ENCODE data around the gene CACNG6. TPM values are rescaled to one million over a fixed set of nuclear protein-coding genes. Genes with fewer than 3 reads are reported as not detected.

The CACNG6 gene
- total RNA-seq, 1 experiment from 2014 or later: not detected

GRCh38 chr19:53951436-53951835 is 40.0 kb upstream of the CACNG6 start:
- intact Hi-C loops (cut with micrococcal nuclease): no loop called here
- no peaks in the 10 kb centered on the region for H3F3A ChIP-seq (ENCODE audit: low read length, unreplicated experiment)
- H4K20me1 ChIP-seq (ENCODE audit: low read length): no peaks in the 10 kb centered on the region
- no peak for TF ChIP-seq EZH2phosphoT487 (IDR thresholded peaks at IDR 0.05; ENCODE audit: borderline replicate concordance, low read length)
- TF ChIP-seq EZH2 (IDR thresholded peaks at IDR 0.05; ENCODE audit: low read length, unreplicated experiment): no peak
- TF ChIP-seq CTCF (conservative IDR thresholded peaks at IDR 0.05; ENCODE audit: low read depth, low read length): no peak
- H2AFZ ChIP-seq (ENCODE audit: low read length): no peak overlapping the region
- H3K27me3 ChIP-seq (ENCODE audit: low read length): peaks cover 28% of the 10 kb centered on the region
- no peak overlapping the region for H3K9ac ChIP-seq (ENCODE audit: low read length)
- POLR2A ChIA-PET (ENCODE audit: unreplicated experiment): interaction anchor here (0.5 kb wide), 1 partner anchor 20 kb away, joined by 14 read pairs; no protein-coding TSS in a partner anchor
- no peaks in the 10 kb centered on the region for H3K4me1 ChIP-seq (ENCODE audit: insufficient read depth, low read length)
- DNase-seq: no peak
- no peak overlapping the region for H3K4me2 ChIP-seq (ENCODE audit: low read length)
- H3K36me3 ChIP-seq (ENCODE audit: low read depth, low read length): no peaks in the 10 kb centered on the region
- H3K9me2 ChIP-seq (replicated peaks; ENCODE audit: low read length): no peaks in the 10 kb centered on the region
- BruUV-seq (replicated peaks): no TSS peak
- ATAC-seq: no peak
- no peaks in the 10 kb centered on the region for H3K9me3 ChIP-seq (ENCODE audit: low read length)
- H3K4me3 ChIP-seq (ENCODE audit: low read length): no peak overlapping the region
- CTCF ChIA-PET: interaction anchor here (0.7 kb wide), 1 partner anchor 63 kb away, joined by 4 read pairs; no protein-coding TSS in a partner anchor
- no peak overlapping the region for H3K27ac ChIP-seq (ENCODE audit: low read length)
- no peaks in the 10 kb centered on the region for H3K79me2 ChIP-seq (ENCODE audit: low read length)

GRCh38 chr19:53951947-53952346 is 39.5 kb upstream of the CACNG6 start:
- DNase-seq (no peak), ATAC-seq (no peak)
- Histone ChIP-seq H3K27me3 (ENCODE audit: low read length) (peaks cover 32% of the 10 kb centered on the region), H2AFZ (ENCODE audit: low read length) (no peak overlapping the region), H3K27ac (ENCODE audit: low read length) (no peak overlapping the region), H3K4me1 (ENCODE audit: insufficient read depth, low read length) (no peaks in the 10 kb centered on the region), H3K79me2 (ENCODE audit: low read length) (no peaks in the 10 kb centered on the region), H3K4me3 (ENCODE audit: low read length) (no peak overlapping the region), H3K9me2 (replicated peaks; ENCODE audit: low read length) (no peaks in the 10 kb centered on the region), H3K9ac (ENCODE audit: low read length) (no peak overlapping the region), H3F3A (ENCODE audit: low read length, unreplicated experiment) (no peaks in the 10 kb centered on the region), H3K9me3 (ENCODE audit: low read length) (no peaks in the 10 kb centered on the region), H3K36me3 (ENCODE audit: low read depth, low read length) (no peaks in the 10 kb centered on the region), H3K4me2 (ENCODE audit: low read length) (no peak overlapping the region), H4K20me1 (ENCODE audit: low read length) (no peaks in the 10 kb centered on the region)
- ChIA-PET CTCF (no interaction called here), POLR2A (ENCODE audit: unreplicated experiment) (no interaction called here)
- intact Hi-C loops (cut with micrococcal nuclease): no loop called here
- TF ChIP-seq EZH2phosphoT487 (IDR thresholded peaks at IDR 0.05; ENCODE audit: borderline replicate concordance, low read length) (no peak), CTCF (conservative IDR thresholded peaks at IDR 0.05; ENCODE audit: low read depth, low read length) (no peak), EZH2 (IDR thresholded peaks at IDR 0.05; ENCODE audit: low read length, unreplicated experiment) (no peak)
- no TSS peak for BruUV-seq (replicated peaks)

- H3K9me3 ChIP-seq (ENCODE audit: low read length): no peaks in the 10 kb centered on the region
- H3K9ac ChIP-seq (ENCODE audit: low read length): no peak overlapping the region
- H3K79me2 ChIP-seq (ENCODE audit: low read length): no peaks in the 10 kb centered on the region
- no peak overlapping the region for H3K4me2 ChIP-seq (ENCODE audit: low read length)
- intact Hi-C loops (cut with micrococcal nuclease): no loop called here
- no peak overlapping the region for H3K4me3 ChIP-seq (ENCODE audit: low read length)
- H4K20me1 ChIP-seq (ENCODE audit: low read length): no peaks in the 10 kb centered on the region
- H3K27ac ChIP-seq (ENCODE audit: low read length): no peak overlapping the region
- ATAC-seq (no peak), DNase-seq (no peak)
- H3K36me3 ChIP-seq (ENCODE audit: low read depth, low read length): no peaks in the 10 kb centered on the region
- no peak for TF ChIP-seq EZH2phosphoT487 (IDR thresholded peaks at IDR 0.05; ENCODE audit: borderline replicate concordance, low read length)
- no peak for TF ChIP-seq EZH2 (IDR thresholded peaks at IDR 0.05; ENCODE audit: low read length, unreplicated experiment)
- TF ChIP-seq CTCF (conservative IDR thresholded peaks at IDR 0.05; ENCODE audit: low read depth, low read length): no peak
- POLR2A ChIA-PET (ENCODE audit: unreplicated experiment): no interaction called here
- no peaks in the 10 kb centered on the region for H3K9me2 ChIP-seq (replicated peaks; ENCODE audit: low read length)
- H3F3A ChIP-seq (ENCODE audit: low read length, unreplicated experiment): no peaks in the 10 kb centered on the region
- H2AFZ ChIP-seq (ENCODE audit: low read length): no peak overlapping the region
- peaks cover 5% of the 10 kb centered on the region; the same call in 1 of the 2 replicates for H3K4me1 ChIP-seq (ENCODE audit: insufficient read depth, low read length)
- peaks cover 45% of the 10 kb centered on the region for H3K27me3 ChIP-seq (ENCODE audit: low read length)
- BruUV-seq (replicated peaks): no TSS peak
- CTCF ChIA-PET: no interaction called here
These were observed 38.1 kb upstream of the CACNG6 start for GRCh38 chr19:53953383-53953782.
